ENCODE results near the gene GPC4.

The GPC4 gene

DNA sequence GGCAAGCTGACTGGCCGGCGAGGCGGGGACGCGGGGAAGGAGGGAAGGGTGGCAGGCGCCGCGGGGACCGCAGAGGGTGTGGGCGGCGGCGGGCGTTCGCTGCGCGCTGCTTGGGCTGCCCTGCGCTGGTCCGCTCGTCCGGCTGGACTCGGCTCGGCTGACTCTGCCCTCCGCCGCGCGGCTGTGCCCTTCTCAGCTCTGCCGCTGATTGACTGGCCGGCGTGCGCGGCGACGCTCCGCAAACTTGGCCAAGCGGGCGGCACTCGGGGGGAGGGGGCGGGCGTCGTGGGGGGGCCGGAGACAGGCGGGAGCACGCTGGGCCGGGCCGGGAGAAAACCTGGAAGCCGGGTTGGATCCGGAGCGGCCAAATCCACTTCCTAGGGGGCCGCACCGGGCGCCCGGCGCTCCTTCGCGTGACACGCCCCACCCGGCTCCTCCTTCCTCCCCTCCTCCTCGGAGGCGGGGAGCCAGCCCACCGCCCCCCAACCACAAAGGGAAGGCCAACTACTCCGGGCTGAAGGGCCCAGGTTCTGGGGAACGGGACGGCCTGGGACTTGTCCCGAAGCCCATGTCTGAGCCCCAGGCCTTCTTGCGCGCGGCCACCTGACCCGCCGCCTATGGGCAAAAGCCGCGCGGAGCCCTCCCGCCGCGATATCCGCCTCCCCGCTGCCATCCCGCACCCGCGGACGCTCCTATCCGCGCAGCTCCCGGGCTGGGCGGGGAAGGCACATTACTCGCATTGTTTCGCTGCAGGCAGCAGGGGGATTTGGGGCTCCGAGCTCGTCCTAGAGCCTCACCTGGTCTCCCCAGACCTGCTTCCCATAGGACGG lies at the start of gene GPC4:
Gene GPC4, minus strand, starts transcription at position 214 of the 830 bp plus-strand sequence. CDS start 524 bp downstream, outside the sequence.
- DNase-seq = no peak

DNA sequence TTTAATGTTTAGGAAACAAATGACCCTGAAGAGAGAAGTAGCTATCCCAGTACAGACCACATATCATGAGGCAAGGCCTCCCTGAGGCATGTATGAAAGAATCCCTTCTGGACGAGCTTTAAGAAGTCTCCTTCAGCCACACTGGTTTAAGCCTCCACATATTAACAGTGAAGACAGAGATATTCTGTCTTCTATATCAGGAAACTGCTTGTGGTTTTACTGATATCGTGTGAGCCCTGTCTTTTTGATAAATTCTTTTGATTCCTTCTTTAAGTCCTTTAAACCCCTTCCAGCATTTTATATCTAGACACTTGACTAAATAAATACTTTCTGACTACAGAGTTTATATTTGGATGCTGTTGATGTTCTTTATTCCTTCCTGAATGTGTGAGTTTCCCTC lies 45.9 kb upstream of the GPC4 start:
- no peak for DNase-seq

DNA sequence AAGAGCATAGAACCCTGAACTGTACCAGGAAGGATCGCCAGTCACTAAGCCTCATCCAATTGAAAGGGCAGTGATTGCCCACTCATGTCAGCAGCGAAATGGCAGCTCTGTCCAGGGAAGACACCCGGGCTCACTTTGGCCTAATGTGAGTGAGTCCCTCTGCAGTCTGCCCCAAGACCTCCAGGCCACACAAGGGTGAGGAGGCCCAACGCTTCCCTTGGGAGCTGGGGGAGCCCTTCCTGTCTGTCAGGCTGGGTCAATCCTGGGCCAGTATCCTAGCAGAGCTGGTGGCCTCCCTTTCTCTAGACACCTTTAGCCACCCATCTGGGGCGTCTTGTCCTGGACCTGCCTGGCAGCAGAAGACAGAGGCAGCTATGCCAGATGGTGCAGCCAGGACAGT lies 39.6 kb upstream of the GPC4 start:
- DNase-seq = no peak

DNA sequence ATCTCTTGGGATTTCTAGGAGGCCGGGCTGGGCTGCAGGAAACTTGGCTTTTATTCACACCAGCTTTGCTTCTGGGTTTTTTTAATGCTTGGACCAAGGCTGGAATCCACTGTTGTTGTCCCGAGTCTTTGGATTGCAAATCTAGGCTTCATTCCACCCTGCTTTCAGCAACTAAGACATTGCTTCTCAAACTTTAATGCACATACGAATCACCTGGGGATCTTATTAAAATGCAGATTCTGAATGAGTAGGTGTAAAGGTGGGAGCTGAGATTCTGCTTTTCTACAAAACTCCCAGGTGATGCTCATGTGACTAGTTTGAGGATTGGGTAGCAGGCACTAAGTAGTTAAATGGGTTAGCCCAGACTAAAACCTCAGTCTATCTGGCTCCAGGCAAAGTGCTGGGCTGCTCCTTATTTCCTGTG lies 39.2 kb upstream of the GPC4 start:
- DNase-seq = no peak

DNA sequence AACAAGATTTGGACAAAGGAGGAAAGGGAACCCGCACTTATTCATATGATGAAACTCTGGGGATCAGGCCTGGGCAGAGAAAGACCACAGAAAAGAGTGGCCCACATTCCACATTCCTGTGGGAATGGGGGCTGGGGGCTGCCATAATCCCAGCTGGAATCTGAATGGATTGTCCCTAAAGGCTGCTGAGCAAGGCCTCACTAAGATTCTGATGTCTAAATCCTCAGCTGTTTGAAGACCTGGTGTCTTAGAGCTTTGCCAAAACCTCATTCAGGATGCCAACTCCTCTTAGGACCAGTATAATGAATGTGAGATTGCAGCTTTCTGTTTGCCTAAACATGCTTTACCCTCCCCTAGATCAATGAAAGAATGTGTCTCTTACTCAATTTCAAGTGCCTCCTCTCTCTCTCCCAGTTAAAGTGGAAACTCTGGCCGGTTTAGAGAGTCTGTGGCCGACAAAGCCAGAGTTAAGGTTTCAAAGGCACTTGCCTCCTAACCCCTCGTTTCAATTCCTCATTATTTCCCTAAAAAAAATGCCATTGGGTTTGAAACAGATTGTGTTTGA lies 33.3 kb upstream of the GPC4 start:
- DNase-seq = no peak

DNA sequence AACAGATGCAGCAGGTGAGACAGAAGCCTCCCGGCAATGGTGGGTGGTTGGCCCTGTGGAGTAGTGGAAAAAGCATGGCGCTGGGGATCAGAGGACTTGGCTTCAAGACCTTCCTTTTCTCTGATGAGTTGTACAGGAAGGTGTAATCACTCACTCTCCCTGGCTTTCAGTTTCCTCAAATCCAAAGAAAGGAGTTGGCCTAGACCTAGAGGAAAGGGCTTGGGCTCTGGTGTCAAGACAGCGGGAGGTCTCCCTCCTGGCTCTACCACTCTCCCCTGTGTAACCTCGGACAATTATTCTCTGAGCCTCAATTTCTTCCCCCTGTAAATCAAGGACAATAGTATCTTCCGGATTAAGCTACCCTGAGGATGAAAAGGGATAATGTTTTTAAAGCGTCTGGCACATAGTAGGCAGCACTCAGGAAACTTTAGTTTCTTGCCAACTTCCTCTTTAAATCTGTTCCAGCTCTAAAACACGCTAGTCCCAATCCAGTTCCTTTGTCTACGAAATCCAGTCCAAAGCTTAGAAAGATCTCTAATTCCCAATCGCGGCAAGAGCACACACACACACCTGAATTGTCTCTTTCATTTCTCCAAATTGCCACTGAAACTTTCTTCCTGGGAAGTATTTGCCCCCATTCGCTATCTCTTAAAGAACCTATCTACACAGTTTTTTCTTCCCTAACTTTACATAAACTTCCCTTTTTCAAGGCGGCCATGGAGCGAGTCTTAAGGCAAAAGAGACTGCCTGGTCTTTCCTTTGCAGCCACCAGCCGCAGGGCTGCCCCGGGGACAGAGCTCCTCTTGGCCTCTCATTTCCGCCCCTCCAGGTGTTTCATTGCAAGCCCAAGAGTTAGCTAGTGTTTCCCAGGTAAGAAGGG lies 29.9 kb upstream of the GPC4 start:
- DNase-seq = no peak

DNA sequence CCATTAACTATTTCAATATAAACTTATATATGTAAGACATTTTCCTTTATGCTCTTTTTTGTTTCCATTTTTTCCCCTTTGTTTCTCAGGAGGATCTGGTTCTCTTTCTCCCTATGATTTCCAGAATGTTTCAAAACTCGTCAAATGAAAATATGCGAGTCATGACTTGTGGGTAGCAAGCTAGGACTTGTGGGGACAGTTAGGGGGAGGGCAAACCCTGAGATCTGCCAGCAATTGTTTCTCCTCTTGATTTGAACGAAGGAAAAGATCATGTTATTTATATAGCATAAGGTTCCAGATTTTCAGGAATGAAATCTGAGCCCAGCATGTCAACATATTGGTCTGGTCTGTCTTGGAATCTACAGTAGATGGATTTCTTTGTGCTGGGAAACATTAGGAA lies 28.9 kb upstream of the GPC4 start:
- no peak for DNase-seq

DNA sequence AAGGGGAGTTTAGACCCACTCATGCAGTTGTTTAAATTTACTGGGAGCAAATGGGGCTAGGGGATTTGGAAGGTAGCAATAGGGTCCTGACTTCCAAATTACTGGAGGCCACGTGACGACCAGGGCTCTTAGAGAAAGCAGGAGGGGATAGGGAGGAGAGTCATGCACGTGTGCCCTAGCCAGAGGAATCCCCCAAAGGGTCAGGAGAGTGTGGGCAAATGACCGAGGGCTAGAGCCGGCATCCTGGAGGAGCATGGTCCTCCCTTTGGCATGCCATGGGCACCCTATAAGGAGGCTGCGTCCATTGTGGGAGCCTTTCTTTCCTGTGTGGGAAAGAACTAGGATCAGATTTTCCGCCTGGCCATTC lies 25.5 kb upstream of the GPC4 start:
- no peak for DNase-seq

DNA sequence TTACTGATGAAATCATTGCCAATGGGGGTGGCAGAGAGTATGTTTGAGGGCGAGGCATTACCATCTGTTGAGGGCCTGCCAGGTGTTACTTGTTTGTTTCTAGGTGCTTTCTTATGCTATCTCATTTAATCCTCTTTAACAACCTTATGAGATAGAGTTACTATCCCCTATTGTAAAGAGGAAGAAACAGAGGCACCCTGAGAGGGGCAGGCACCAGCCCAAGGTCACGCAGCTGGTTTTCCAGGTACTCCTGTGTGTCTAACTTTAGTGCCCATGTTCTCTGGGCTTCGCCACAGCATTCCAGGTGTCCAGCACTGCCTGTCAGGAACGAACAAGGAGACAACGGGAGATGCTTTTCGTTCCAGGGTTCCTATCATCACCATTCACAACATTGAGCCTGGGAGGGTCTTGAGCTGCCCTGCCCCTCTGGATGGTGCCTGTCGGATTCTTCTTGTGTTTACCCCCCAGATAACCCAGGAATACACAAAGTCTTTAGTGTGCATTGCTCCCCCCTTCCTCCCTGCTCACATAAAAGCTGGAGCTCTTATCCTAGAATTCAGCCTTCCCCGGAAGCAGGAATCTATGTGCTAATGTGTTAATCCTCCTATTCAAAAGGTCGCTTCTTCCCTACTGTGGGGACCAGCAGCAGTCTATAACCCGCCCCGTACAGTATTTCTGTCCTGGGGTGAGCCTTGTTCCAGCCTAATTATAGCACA lies 24.9 kb upstream of the GPC4 start:
- DNase-seq = no peak

DNA sequence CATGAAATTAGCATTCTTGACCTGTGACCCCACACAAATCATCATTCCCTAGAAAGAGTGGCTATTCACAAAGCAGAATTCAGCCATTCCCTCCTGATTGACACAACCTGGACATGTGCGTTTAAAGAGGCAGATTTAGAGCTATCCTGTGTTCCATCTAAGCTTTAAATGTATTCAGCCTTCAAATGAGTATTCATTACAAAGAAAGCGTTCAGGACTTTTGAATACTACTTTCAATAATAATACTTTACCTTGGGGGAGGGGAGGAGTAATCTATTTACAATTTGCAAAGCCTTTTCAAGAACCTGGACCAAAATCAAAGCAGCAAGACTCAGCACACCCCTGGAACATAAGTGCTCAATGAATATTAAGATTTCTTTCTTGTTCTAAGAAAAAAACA lies 22.5 kb upstream of the GPC4 start:
- DNase-seq = no peak

DNA sequence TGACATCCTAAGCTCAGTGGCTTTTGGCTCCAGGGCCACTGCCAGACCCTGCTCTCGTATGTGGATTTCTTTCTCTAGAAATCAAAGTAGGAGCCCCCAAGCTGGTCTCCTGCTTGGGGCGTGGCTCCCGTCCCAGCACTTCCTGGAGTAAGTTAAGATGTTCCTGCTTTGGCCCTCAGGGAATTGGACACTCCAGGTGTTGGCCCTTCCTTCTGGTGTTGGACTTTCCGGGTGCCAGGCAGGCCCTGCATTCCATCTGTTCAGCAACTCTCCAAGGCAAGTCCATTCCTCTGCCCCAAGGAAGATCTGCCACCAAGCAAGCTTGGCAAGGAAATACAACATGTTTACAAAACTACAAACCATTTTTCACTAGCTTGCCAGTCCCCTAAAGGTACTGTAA lies 22.1 kb upstream of the GPC4 start:
- DNase-seq = no peak

DNA sequence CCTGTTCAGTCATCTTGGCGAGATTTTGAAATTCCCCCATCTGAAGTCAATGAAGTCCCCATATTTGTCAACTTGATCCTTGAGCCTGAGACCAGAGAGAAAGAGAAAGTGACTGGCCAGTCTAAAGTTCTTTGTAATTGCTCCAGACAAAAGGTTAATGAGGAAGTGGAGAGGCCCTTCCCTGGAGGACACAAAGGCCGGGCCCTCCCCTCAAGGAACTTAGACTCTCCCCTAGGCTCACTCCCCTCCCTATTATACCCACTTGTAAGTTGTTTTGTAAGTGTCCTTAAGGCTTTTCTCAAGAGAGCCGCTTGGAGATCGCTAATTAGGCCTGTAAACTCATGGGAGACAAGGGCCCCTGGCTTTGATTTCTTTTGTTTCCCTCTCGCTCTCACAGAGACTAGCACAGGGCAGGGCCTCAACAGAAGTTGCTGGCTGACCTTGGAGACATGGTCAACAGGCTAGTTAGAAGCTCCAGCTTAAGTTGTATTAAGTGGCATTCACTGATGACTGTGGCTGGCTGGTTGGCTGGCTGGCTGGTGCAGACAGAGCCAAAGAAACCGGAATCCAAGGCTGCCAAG lies 20.3 kb upstream of the GPC4 start:
- DNase-seq = no peak

DNA sequence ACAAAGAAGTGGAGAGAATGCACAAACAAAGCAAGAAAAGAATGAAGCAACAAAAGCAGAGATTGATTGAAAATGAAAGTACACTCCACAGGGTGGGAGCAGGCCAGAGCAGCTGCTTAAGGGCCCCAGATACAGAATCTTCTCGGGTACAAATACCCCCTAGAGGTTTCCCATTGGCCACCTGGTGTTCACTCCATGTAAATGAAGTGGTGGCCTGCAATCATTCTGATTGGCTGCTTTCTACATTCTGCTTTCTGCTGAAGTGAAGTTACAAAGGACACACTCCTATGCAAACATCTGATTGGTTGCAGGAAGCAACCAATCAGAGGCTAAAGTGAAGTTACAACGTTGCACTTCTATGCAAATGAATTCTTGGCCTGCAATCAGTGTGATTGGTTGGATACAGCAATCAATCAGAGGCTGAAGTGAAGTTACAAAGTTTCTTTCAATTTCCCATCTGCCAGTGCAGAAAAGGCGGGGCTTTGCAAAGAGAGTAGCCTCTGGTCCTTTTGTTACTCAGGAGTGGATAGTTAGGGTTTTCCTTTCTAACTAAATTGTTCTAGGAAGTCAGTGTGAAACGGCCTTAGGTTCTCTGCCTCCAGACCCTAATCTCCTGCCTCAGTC lies 19.0 kb upstream of the GPC4 start:
- DNase-seq = no peak

DNA sequence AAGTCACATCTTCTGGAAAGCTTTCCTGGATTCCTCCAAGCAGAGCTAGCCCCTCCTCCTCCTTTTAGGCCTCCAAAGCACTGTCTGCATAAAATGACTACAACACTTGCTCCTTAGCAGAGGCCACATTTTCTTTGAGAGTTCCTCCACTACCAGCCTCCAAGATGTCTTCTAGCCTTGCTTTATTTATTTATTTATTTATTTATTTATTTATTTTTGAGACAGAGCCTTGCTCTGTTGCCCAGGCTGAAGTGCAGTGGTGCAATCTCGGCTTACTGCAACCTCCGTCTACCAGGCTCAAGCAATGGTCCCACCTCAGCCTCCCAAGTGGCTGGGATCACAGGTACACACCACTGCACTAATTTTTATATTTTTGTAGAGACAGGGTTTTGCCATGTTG lies 4.6 kb upstream of the GPC4 start:
- DNase-seq = no peak

DNA sequence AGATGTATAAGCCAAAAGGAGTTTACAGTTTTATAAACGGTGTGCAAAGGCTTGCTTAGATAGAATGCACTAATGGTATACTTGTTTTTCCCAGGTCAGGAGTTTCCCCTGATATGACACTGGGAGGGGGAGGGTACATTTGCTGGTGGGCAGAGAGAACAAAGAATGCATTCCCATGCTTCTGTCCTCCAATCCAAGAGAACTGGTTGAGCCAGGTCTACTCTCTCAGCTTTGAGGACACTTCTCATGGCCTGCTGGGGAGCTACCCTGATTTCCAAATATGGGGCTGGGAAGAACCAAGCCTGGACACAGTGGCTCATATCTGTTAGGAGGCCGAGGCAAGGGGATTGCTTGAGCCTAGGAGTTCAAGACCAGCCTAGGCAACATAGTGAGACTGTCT lies 3.3 kb upstream of the GPC4 start:
- DNase-seq = no peak

DNA sequence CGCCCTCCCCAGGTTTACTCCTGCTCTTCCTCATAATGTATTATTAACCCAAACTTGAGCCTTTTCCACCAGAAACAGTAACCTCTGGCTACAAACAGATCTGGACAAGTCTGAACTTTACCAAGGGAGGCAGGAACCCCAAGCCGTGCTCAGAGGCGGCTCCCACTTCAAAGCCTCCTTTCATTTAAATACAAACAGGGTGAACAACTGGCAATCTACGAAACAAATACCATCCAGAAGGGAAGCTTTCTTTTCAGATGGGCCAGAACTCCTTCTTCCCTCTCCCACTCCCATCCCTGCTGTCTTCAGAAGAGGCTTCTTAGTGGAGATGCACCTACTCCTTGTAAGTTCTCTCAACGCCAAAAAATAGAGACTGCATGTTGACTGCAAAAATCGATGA lies 2.1 kb upstream of the GPC4 start:
- no peak for DNase-seq

DNA sequence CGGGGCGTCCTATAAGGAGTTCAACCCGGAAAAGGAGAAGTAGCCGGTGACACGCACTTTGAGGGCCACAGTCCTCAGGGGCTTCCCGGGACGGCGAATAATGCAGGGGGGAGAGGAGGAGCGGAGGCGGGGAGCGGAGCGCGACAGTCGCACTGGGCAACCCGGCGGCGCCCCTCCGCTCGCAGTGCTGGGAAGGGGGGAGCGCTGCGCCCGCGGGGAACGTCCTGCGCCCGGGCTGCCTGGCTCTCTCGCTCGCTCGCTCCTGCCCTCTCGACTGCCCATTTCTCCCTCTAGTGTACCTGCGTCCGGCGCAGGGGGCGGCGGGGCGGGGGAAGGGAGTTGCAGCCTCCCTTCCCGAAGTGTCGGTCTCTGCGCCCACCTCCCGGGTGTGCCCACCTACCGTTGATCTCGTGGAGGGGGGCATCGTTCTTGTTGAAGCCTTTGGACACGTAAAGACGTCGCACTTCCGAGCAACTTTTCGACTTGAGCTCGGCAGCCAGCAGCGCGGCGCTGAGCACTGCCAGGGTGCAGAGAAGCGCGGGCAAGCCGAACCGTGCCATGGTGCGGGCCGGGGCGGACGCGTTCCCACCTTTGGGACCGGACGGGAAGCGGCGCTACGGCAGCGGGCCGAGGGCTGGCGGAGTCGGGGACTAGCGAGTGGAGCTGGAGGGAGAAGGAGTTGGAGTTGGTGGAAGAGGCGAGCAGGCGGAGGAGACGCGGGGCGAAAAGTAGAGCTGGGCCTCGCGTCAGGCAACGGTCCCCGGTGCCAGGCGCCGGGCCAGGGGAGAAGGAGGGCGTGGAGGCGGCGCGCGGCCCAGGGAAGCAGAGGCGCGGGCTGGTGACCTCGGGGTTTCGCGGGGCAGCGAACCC lies 648 bp downstream of the GPC4 start:
- DNase-seq = no peak

DNA sequence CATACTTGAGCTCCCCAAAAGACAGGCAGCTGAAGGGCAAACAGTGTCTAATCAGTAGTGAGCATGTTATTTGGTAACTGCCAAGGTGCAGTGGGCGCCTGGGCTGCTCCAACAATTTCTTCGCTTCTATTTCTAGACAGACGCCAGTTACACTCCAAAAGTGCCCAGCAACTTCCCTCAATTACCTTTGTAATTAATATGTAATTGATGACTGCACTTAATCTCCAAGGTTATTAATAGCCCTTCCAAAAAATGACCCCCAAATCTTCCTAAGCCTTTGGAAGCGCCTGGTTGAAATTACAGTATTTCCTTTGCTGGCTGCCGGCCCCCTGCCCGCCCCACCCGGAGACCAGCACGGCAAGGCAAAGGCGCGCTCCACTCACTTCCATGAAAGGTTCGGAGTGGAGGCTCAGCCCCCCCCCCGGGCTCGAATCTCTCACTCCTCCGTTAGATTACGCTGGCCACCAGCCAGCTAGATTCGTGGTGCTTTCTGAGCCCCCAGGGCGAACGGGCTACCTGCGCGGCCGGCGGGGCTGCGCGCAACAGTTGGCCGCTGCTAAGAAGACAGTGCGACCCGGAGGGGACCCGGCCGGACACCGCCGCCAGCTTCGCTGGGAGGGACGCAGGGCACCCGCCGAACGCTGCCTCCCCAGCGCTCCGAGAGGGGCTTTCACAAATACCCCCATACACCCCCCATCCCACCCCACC lies 1.9 kb downstream of the GPC4 start:
- DNase-seq = no peak

DNA sequence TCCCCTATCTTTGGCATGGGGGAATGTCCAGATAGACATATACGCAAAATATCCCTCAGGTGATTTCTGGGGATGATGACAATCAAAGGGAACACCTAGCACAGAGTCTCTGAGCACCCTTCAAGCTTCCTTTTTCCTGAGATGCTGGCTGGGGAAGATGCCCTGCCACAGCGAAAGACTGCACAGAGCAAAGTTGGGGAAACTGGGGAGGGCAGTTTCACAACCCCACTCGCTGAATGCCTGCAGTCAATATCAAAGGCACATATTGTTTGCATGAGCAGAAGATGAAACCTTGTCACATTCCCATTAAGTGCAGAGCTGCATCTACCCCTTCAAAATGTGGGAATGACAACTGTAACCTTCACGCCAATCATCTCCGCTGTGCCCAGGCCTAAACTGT lies 2.6 kb downstream of the GPC4 start:
- DNase-seq = no peak

DNA sequence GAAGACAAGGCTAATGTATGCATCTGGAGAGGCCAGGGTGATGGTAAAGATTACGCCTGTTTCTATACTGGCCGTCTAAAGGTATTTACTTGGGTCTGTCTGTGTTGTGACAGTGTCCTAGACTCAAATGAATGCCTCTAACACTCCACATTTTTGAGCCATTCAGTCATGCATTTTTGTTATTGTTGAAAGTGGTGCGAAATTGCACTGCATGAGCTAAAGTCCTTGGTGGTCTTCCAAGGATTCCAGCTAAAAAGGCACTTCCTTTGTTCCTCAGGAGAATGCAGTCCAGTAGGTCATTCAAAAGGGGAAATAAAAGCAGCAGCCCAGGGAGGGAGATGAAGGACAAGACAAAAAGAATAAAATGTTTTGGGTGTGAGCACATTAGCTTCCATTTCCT lies 3.0 kb downstream of the GPC4 start:
- DNase-seq = no peak

DNA sequence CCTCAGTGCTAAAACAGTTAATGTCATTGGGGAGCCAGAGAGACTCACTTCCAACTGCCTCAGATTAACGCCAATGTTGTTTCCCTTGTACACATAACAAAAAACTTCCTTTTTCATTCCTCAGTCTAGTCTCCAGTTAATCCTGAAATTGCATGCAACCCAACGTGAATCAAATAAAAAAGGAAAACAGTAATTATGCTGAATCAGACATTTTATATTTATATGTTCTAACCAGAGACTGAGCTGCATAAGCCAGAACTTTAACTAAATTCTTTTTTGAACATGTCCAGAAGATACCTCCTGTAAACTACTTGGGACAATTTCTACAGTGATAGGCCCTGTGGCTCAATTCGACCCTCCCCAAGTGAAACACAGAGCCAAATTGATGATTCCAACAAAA lies 4.7 kb downstream of the GPC4 start:
- no peak for DNase-seq

All from NCI-H446 treated with DMSO at 0.1 percent for 48 hours (cell line).